OCI-LY7 (cell line): ENCODE measurements around the gene PLA2G2F.

Experiments
- CTCF ChIP-seq: fragments of 200-600 bp; sonication (generic); conservative IDR thresholded peaks from 2 replicates; pipeline ENCODE4 v1.5.1; 2014; ENCODE audit warnings: mild to moderate bottlenecking, antibody characterized with exemption, low read length, moderate library complexity, mixed read lengths
- EZH2phosphoT487 ChIP-seq: fragments of 200-600 bp; sonication (generic); IDR thresholded peaks from 2 replicates; pipeline ENCODE4 v1.6.1; 2018; ENCODE audit warnings: low read depth, borderline replicate concordance, mild to moderate bottlenecking, mixed run types, antibody characterized with exemption, low read length, moderate library complexity, mixed read lengths

GRCh38 chr1:20153000-20153418 lies 13.9 kb downstream of the PLA2G2F start:
- no peak for TF ChIP-seq CTCF
- TF ChIP-seq EZH2phosphoT487: no peak
